Sigmoid colon (tissue), 7 donors: Measurements from ENCODE around the gene GRIK4. TPM values are rescaled to one million over a fixed set of nuclear protein-coding genes. Genes with fewer than 3 reads are reported as not detected.

Source experiments
- DNase-seq: peaks from one replicate; pipeline ENCODE4 v3.0.0-alpha.2; 2019
- H3K27ac ChIP-seq, 4 donors: fragments of 200-600 bp; sonication (generic); one replicate each; pipeline ENCODE4 v1.5.1; 2016 to 2019; ENCODE audit warnings: mild to moderate bottlenecking in 1 of 4
- H3K27me3 ChIP-seq, 3 donors: fragments of 200-600 bp; sonication (generic); one replicate each; pipeline ENCODE4 v1.5.1; 2019; ENCODE audit warnings: mild to moderate bottlenecking in 1 of 3
- H3K36me3 ChIP-seq, 4 donors: fragments of 200-600 bp; sonication (generic); one replicate each; pipeline ENCODE4 v1.5.1; 2016 to 2019
- H3K4me1 ChIP-seq, 4 donors: fragments of 200-600 bp; sonication (generic); one replicate each; pipeline ENCODE4 v1.5.1; 2017 to 2019
- H3K4me3 ChIP-seq, 4 donors: fragments of 200-600 bp; sonication (generic); one replicate each; pipeline ENCODE4 v1.5.1; 2017 to 2019; ENCODE audit warnings: mild to moderate bottlenecking in 2 of 4, moderate library complexity in 1 of 4
- H3K9me3 ChIP-seq, 4 donors: fragments of 200-600 bp in 3 of 4; sonication (generic) in 3 of 4; one replicate each; pipeline versions ENCODE4 v1.5.1 to v1.6.1; 2013 to 2019
- EP300 ChIP-seq, 4 donors: sonication (generic); formaldehyde crosslinking; IDR thresholded peaks; one replicate each; pipeline ENCODE4 v1.6.1; 2017; ENCODE audit warnings: antibody characterized with exemption in 4 of 4
- POLR2A ChIP-seq, 2 donors: fragments of 450-650 bp; IDR thresholded peaks; one replicate each; pipeline ENCODE4 v1.6.1; 2016; ENCODE audit warnings: antibody characterized with exemption in 2 of 2, mild to moderate bottlenecking in 2 of 2, moderate library complexity in 2 of 2
- POLR2AphosphoS5 ChIP-seq, 4 donors: sonication (generic); formaldehyde crosslinking; IDR thresholded peaks; one replicate each; pipeline ENCODE4 v1.6.1; 2017; ENCODE audit warnings: antibody characterized with exemption in 4 of 4
- WGBS, 2 donors: extraction: QIAGEN DNeasy Blood & Tissue Kit; methylation state at CpG; one replicate each; pipeline ENCODE4 v1.1.7; 2013; 5-methylcytosine and 5-hydroxymethylcytosine counted together
- intact Hi-C: fragments of 100-400 bp; cut with DNase I; formaldehyde crosslinking; loops from one replicate; pipeline ENCODE4 v1.15.1; 2023
- polyA plus RNA-seq, 3 donors: library from polyadenylated mRNA; stranded (reverse); fragments of 200-250 nt; gene quantifications; one replicate each; pipeline ENCODE4 v1.2.3, GENCODE V29; 2013
- total RNA-seq, 4 donors: library from RNA; depleted of rRNA; stranded (reverse); fragments of >200 nt; gene quantifications; one replicate each; pipeline ENCODE4 v1.1.0, GENCODE V29; 2016
- TF ChIP-seq, protein P1 (sequence below), 4 experiments: fragments of 450-650 bp in 3 of 4; fragments of 200-600 bp in 1 of 4; IDR thresholded peaks; one replicate each; pipeline ENCODE4 v1.5.1; 2016 to 2019; ENCODE audit warnings: antibody characterized with exemption in 4 of 4, mild to moderate bottlenecking in 3 of 4, moderate library complexity in 2 of 4
- donor health status: healthy with polysubstance abuse.
- donor health status: Bipolar disorder and iron deficiency.
- donor health status: healthy.

Gene GRIK4
- total and polyA plus RNA-seq, 7 donors: 0.10 to 0.36 (median 0.27) TPM; not detected in 4

- DNase-seq: peak; percentile 14
- 84 to 87% methylated on average over 7 of the region's 7 CpGs for WGBS, 2 donors
- intact Hi-C loops: no loop called here
These were observed 65.1 kb downstream of the GRIK4 start for GRCh38 chr11:120576606-120577005.

GRCh38 chr11:120577041-120577440 lies 65.5 kb downstream of the GRIK4 start:
- intact Hi-C loops: no loop called here

More at GRCh38 chr11:120576606-120577005, 65.1 kb downstream of the GRIK4 start:
- Histone ChIP-seq H3K36me3 (no peaks in the 10 kb centered on the region), H3K9me3 (no peaks in the 10 kb centered on the region), H3K4me1 (no peaks in the 10 kb centered on the region), H3K4me3 (no peak overlapping the region), H3K27me3 (peaks cover 0 to 7% (median 0%) of the 10 kb centered on the region in 3 donors), H3K27ac (no peak overlapping the region)
- TF ChIP-seq POLR2A (IDR thresholded peaks at IDR 0.05) (no peak), EP300 (IDR thresholded peaks at IDR 0.05) (no peak), POLR2AphosphoS5 (IDR thresholded peaks at IDR 0.05) (no peak)
- TF ChIP-seq, protein P1, sequence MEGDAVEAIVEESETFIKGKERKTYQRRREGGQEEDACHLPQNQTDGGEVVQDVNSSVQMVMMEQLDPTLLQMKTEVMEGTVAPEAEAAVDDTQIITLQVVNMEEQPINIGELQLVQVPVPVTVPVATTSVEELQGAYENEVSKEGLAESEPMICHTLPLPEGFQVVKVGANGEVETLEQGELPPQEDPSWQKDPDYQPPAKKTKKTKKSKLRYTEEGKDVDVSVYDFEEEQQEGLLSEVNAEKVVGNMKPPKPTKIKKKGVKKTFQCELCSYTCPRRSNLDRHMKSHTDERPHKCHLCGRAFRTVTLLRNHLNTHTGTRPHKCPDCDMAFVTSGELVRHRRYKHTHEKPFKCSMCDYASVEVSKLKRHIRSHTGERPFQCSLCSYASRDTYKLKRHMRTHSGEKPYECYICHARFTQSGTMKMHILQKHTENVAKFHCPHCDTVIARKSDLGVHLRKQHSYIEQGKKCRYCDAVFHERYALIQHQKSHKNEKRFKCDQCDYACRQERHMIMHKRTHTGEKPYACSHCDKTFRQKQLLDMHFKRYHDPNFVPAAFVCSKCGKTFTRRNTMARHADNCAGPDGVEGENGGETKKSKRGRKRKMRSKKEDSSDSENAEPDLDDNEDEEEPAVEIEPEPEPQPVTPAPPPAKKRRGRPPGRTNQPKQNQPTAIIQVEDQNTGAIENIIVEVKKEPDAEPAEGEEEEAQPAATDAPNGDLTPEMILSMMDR (IDR thresholded peaks at IDR 0.05): no peak

DNA sequence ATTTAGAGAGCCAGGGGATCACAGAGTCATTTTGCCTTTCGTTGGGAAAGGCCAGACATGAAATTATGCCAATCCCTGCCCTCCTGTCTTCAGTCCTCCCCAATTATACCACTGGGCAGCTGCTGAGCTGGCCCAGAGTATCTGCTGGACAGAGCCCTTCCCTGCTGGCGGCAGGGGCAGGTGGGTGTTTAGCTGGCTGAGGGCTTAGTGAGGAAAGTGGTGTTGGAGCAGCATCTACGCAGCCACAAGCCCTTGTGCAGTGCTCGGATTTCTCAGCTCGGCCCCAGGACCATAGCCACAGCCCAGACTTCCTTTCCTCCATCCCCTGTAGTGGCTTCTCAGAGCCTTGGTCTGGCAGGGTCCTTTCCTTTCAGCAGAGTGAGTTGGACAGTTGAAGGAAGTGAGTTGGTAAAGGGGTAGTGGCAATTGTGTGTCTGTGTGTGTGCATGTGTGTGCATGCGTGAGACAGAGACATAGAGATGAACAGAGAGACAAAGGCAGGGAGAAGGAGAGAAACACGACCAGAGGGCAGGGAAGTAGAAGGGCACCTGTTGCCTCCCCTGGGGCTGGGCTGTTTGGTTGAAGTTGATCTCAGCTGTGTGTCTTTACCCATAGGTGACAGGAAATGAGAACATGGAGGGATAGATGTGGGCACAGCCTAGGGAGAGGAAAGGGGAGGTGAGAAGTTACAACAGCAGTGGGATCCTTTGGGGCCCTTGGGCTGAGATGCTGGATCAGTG lies 66.2 kb downstream of the GRIK4 start:
- intact Hi-C loops: no loop called here
- H3K27ac ChIP-seq: no peak overlapping the region
- TF ChIP-seq POLR2AphosphoS5 (IDR thresholded peaks at IDR 0.05) (no peak), EP300 (IDR thresholded peaks at IDR 0.05) (no peak), POLR2A (IDR thresholded peaks at IDR 0.05) (no peak)
- TF ChIP-seq, protein P1 (IDR thresholded peaks at IDR 0.05): no peak
- H3K9me3 ChIP-seq: peaks cover 0 to 3% (median 0%) of the 10 kb centered on the region in 4 donors
- no peaks in the 10 kb centered on the region for H3K36me3 ChIP-seq
- WGBS, 2 donors: 64 to 68% methylated on average over 7 of the region's 7 CpGs
- no peaks in the 10 kb centered on the region for H3K4me1 ChIP-seq
- H3K4me3 ChIP-seq: no peak overlapping the region
- H3K27me3 ChIP-seq: peaks cover 0 to 7% (median 0%) of the 10 kb centered on the region in 3 donors
- no peak for DNase-seq

More at GRCh38 chr11:120577041-120577440, 65.5 kb downstream of the GRIK4 start:
- no peak overlapping the region for H3K27ac ChIP-seq
- DNase-seq: no peak
- H3K4me3 ChIP-seq: no peak overlapping the region
- no peaks in the 10 kb centered on the region for H3K9me3 ChIP-seq
- no peaks in the 10 kb centered on the region for H3K36me3 ChIP-seq
- TF ChIP-seq EP300 (IDR thresholded peaks at IDR 0.05): no peak
- no peak for TF ChIP-seq POLR2A (IDR thresholded peaks at IDR 0.05)
- TF ChIP-seq, protein P1 (IDR thresholded peaks at IDR 0.05): no peak
- no peak for TF ChIP-seq POLR2AphosphoS5 (IDR thresholded peaks at IDR 0.05)
- H3K27me3 ChIP-seq: peaks cover 0 to 7% (median 0%) of the 10 kb centered on the region in 3 donors
- H3K4me1 ChIP-seq: no peaks in the 10 kb centered on the region
- 87 to 88% methylated on average over 2 of the region's 2 CpGs for WGBS, 2 donors

DNA sequence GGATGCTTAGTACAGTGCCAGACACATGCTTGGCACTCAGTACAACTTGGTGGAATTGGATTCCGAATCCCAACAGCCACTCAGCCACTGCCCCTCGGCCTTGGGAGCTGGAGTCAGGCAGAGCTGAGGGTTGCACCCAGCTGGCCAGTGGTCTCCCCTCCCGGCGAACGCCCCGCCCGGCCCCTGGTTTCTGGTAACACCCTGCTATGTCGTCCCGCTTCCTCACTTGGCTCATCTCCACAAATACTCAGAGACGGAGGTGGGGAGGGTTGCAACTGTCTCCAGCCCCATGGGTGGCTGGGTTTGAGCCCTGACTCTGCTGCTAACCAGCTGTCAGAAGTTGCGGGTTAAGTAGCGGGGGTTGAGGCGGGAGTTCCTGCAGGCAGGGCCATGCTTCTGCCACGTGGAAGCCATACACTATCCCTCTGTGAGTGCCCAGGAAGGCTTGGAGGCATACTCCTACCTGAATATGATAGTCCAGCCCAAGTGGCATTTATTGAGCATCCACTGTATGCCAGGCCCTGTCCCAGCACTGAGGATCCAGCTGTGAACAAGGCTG lies 67.1 kb downstream of the GRIK4 start:
- Histone ChIP-seq H3K36me3 (no peaks in the 10 kb centered on the region), H3K9me3 (peaks cover 0 to 4% (median 0%) of the 10 kb centered on the region in 4 donors), H3K27ac (no peak overlapping the region), H3K4me3 (no peak overlapping the region), H3K27me3 (peaks cover 0 to 7% (median 0%) of the 10 kb centered on the region in 3 donors), H3K4me1 (no peaks in the 10 kb centered on the region)
- no peak for DNase-seq
- 72 to 80% methylated on average over 14 of the region's 14 CpGs for WGBS, 2 donors
- intact Hi-C loops: no loop called here
- TF ChIP-seq EP300 (IDR thresholded peaks at IDR 0.05) (no peak), POLR2AphosphoS5 (IDR thresholded peaks at IDR 0.05) (no peak), POLR2A (IDR thresholded peaks at IDR 0.05) (no peak)
- TF ChIP-seq, protein P1 (IDR thresholded peaks at IDR 0.05): no peak
